CD14-positive monocyte (primary cell): Measurements from ENCODE around the gene PWWP2B. TPM values are rescaled to one million over a fixed set of nuclear protein-coding genes. Genes with fewer than 3 reads are reported as not detected.
A peak's percentile ranks its signal among the peaks of the same experiment; 100 is the strongest.

Source experiments
- DNase-seq, 3 donors: peaks; one replicate each; pipeline ENCODE4 v3.0.0-alpha.2; 2011 to 2022
- H2AFZ ChIP-seq: 2 replicates; pipeline ENCODE4 v1.6.0; 2012; ENCODE audit warnings: mild to moderate bottlenecking, low read depth, low read length, inconsistent platforms; ENCODE audit not compliant: insufficient read depth, poor library complexity, severe bottlenecking
- H3K27ac ChIP-seq, 2 donors: 1 replicate in 1 of 2; 2 replicates in 1 of 2; pipeline ENCODE4 v1.5.1; 2012 to 2013; ENCODE audit warnings: low read length in 2 of 2, control low read depth in 1 of 2, inconsistent platforms in 1 of 2, low read depth in 1 of 2, mild to moderate bottlenecking in 1 of 2
- H3K27me3 ChIP-seq, 2 donors: one replicate each; pipeline versions ENCODE4 v1.6.0 to v1.6.1; 2011 to 2013; ENCODE audit warnings: low read length in 2 of 2; ENCODE audit not compliant: control insufficient read depth in 2 of 2, insufficient read depth in 2 of 2
- H3K36me3 ChIP-seq, 2 donors: replicated peaks in 1 of 2; 1 replicate in 1 of 2; 2 replicates in 1 of 2; pipeline versions ENCODE4 v1.5.1 to v1.6.1; 2012 to 2013; ENCODE audit warnings: low read length in 2 of 2, control low read depth in 1 of 2, inconsistent platforms in 1 of 2, mild to moderate bottlenecking in 1 of 2; ENCODE audit not compliant: insufficient read depth in 2 of 2, control insufficient read depth in 1 of 2
- H3K4me1 ChIP-seq, 2 donors: 1 replicate in 1 of 2; 2 replicates in 1 of 2; pipeline versions ENCODE4 v1.5.1 to v1.6.1; 2012 to 2013; ENCODE audit warnings: low read length in 2 of 2, control low read depth in 1 of 2, inconsistent platforms in 1 of 2, mild to moderate bottlenecking in 1 of 2, moderate library complexity in 1 of 2; ENCODE audit not compliant: insufficient read depth in 2 of 2, control insufficient read depth in 1 of 2
- H3K4me2 ChIP-seq: replicated peaks from 2 replicates; pipeline ENCODE3; 2012; ENCODE audit warnings: low read length, moderate library complexity, mild to moderate bottlenecking; ENCODE audit not compliant: poor library complexity, severe bottlenecking; ENCODE audit errors: extremely low read depth
- H3K4me3 ChIP-seq, 3 experiments: fragments of 200-600 bp in 1 of 3; sonication (generic) in 1 of 3; replicated peaks in 1 of 3; 1 replicate in 2 of 3; 2 replicates in 1 of 3; pipeline ENCODE4 v1.5.1; 2011 to 2013; ENCODE audit warnings: low read length in 3 of 3, mild to moderate bottlenecking in 3 of 3, control low read depth in 2 of 3, low read depth in 2 of 3, inconsistent platforms in 1 of 3, moderate library complexity in 1 of 3
- H3K79me2 ChIP-seq: 2 replicates; pipeline ENCODE4 v1.6.0; 2012; ENCODE audit warnings: mild to moderate bottlenecking, control low read depth, inconsistent platforms, low read length, moderate library complexity; ENCODE audit not compliant: insufficient read depth
- H3K9ac ChIP-seq: 2 replicates; pipeline ENCODE4 v1.6.0; 2017; ENCODE audit warnings: low read length, mild to moderate bottlenecking; ENCODE audit not compliant: insufficient read depth, poor library complexity, severe bottlenecking
- H3K9me3 ChIP-seq, 2 donors: replicated peaks in 1 of 2; 1 replicate in 1 of 2; 2 replicates in 1 of 2; pipeline versions ENCODE4 v1.5.1 to v1.6.1; 2012 to 2013; ENCODE audit warnings: low read length in 2 of 2, control low read depth in 1 of 2; ENCODE audit not compliant: control insufficient read depth in 1 of 2, insufficient read depth in 1 of 2
- H4K20me1 ChIP-seq: 2 replicates; pipeline ENCODE4 v1.6.0; 2012; ENCODE audit warnings: mild to moderate bottlenecking, low read length, control low read depth, moderate library complexity; ENCODE audit not compliant: insufficient read depth
- H3K27ac Mint-ChIP-seq, 7 donors: one replicate each; pipeline ENCODE4 v1.8.0; 2020; ENCODE audit warnings: mild to moderate bottlenecking in 7 of 7, mixed read lengths in 7 of 7, moderate library complexity in 6 of 7, inconsistent platforms in 2 of 7
- H3K27me3 Mint-ChIP-seq, 3 donors: one replicate each; pipeline ENCODE4 v1.8.0; 2021 to 2022; ENCODE audit warnings: low read depth in 3 of 3, mild to moderate bottlenecking in 3 of 3, mixed read lengths in 3 of 3, moderate library complexity in 3 of 3, inconsistent platforms in 1 of 3
- H3K36me3 Mint-ChIP-seq, 2 donors: one replicate each; pipeline ENCODE4 v1.8.0; 2020; ENCODE audit warnings: mixed read lengths in 2 of 2, inconsistent platforms in 1 of 2, mild to moderate bottlenecking in 1 of 2
- H3K4me1 Mint-ChIP-seq: one replicate; pipeline ENCODE4 v1.8.0; 2020; ENCODE audit warnings: mild to moderate bottlenecking, mixed read lengths
- H3K4me3 Mint-ChIP-seq, 2 donors: one replicate each; pipeline ENCODE4 v1.8.0; 2020; ENCODE audit warnings: mild to moderate bottlenecking in 2 of 2, mixed read lengths in 2 of 2, moderate library complexity in 1 of 2
- H3K9me3 Mint-ChIP-seq, 7 donors: one replicate each; pipeline ENCODE4 v1.8.0; 2020 to 2022; ENCODE audit warnings: mixed read lengths in 7 of 7, mild to moderate bottlenecking in 6 of 7, moderate library complexity in 6 of 7, inconsistent platforms in 2 of 7
- WGBS: methylation state at CpG from one replicate; pipeline ENCODE4 v1.1.5; 2013; ENCODE audit warnings: missing lambda C conversion rate; ENCODE audit not compliant: insufficient coverage; 5-methylcytosine and 5-hydroxymethylcytosine counted together
- intact Hi-C, 2 donors: fragments of 100-400 bp; cut with micrococcal nuclease; formaldehyde crosslinking; loops; one replicate each; pipeline versions ENCODE4 v1.15.0 to v1.15.1; 2023
- polyA plus RNA-seq, 3 donors: library from polyadenylated mRNA; depleted of rRNA in 1 of 3; unstranded in 2 of 3; stranded (reverse) in 1 of 3; fragments of 300-500 nt in 2 of 3; fragments of >200 nt in 1 of 3; fragmentation: Illumina TruSeq in 2 of 3; gene quantifications; 1 replicate in 2 of 3; 2 replicates in 1 of 3; pipeline ENCODE4 v1.2.3, GENCODE V29; 2012 to 2021
- TF ChIP-seq, protein P1 (sequence below): fragments of 200-600 bp; IDR thresholded peaks from one replicate; pipeline ENCODE4 v1.8.0; 2022; ENCODE audit warnings: antibody characterized with exemption, mild to moderate bottlenecking

The PWWP2B gene
- polyA plus RNA-seq, 3 donors, result 2.4 to 6.9 (median 2.7) TPM

DNA sequence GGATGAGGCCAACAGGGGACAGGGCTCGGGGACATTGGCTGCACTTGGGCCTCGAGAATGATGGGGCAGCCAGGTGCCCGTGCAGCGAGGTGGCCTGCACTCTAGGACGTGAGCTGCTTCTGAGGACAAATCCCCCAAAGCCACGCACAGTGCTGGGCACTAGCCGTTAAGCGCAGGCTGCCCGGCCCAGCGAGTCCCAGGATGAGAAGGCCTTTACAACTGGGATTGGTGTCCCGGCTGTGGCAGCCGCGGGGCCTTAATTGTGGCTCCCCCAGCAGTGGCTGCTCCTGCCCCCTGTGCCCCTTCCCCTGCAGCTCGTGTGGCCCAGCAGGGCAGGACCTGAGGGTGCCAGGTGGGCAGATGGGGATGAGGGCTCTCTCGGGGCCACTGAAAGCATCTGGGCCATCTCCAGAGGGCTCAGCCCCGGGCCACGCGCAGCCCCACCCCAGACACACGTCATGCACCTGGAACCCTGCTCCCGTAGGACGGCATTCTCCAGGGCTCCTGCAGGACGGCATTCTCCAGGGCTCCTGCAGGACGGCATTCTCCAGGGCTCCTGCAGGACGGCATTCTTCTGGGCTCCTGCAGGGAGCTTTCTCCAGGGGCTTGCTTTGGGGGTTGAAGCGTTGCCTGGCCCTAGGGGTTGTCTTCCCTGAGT is 6.6 kb downstream of the PWWP2B start:
- TF ChIP-seq, protein P1, sequence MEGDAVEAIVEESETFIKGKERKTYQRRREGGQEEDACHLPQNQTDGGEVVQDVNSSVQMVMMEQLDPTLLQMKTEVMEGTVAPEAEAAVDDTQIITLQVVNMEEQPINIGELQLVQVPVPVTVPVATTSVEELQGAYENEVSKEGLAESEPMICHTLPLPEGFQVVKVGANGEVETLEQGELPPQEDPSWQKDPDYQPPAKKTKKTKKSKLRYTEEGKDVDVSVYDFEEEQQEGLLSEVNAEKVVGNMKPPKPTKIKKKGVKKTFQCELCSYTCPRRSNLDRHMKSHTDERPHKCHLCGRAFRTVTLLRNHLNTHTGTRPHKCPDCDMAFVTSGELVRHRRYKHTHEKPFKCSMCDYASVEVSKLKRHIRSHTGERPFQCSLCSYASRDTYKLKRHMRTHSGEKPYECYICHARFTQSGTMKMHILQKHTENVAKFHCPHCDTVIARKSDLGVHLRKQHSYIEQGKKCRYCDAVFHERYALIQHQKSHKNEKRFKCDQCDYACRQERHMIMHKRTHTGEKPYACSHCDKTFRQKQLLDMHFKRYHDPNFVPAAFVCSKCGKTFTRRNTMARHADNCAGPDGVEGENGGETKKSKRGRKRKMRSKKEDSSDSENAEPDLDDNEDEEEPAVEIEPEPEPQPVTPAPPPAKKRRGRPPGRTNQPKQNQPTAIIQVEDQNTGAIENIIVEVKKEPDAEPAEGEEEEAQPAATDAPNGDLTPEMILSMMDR, result no peak

DNA sequence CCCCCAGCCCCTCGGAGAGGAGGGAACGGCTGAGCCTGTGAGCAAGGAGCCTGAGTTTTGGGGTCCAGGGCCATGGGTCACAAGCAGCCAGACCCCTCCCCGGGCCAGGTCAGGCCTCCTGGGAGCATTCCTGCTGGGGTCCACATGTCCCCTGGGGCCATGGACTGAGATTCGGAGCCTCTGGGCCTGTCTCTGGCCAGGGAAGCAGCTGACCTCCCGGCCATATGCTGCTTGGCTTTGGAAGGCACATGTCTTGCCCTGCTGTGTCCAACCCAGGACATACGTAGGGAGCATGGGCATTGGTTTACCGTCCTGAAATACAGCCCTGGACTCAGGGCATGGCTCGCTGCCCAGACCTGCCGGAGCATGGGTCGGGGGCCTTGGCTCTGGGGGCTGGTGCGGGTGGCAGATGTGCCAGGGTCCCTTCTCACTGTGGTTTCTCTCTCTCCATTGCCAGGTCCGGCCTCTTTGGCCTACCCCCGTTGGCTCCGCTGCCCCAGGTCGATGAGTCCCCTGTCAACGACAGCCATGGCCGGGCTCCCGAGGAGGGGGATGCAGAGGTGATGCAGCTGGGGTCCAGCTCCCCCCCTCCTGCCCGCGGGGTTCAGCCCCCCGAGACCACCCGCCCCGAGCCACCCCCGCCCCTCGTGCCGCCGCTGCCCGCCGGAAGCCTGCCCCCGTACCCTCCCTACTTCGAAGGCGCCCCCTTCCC is 7.3 kb downstream of the PWWP2B start:
- intact Hi-C loops, result no loop called here
- no peak overlapping the region for H3K4me3 ChIP-seq
- H3K4me2 ChIP-seq, result no peak overlapping the region
- H3K27me3 ChIP-seq, result no peaks in the 10 kb centered on the region
- H3K9me3 Mint-ChIP-seq, result no peaks in the 10 kb centered on the region
- no peak overlapping the region for H2AFZ ChIP-seq
- peaks cover 0 to 3% (median 1%) of the 10 kb centered on the region in 3 donors for H3K27me3 Mint-ChIP-seq
- H3K36me3 Mint-ChIP-seq, result peaks cover 24 to 44% of the 10 kb centered on the region in 2 donors
- H3K27ac Mint-ChIP-seq, result no peak overlapping the region
- peaks cover 55 to 58% of the 10 kb centered on the region in 2 donors for H3K4me1 ChIP-seq
- H3K36me3 ChIP-seq, result peaks cover 22 to 26% of the 10 kb centered on the region in 2 donors
- H3K4me1 Mint-ChIP-seq, result peaks cover 55% of the 10 kb centered on the region
- 96% methylated on average over 20 of the region's 32 CpGs for WGBS
- no peak overlapping the region for H3K9ac ChIP-seq
- no peak overlapping the region for H3K27ac ChIP-seq
- H3K4me3 Mint-ChIP-seq, result no peak overlapping the region
- peaks cover 87% of the 10 kb centered on the region for H3K79me2 ChIP-seq
- no peak for DNase-seq
- peaks cover 69% of the 10 kb centered on the region for H4K20me1 ChIP-seq
- TF ChIP-seq, protein P1, result no peak
- H3K9me3 ChIP-seq, result no peaks in the 10 kb centered on the region

More for the DNA sequence above, 6.6 kb downstream of the PWWP2B start:
- H3K4me1 ChIP-seq, result peaks cover 55 to 58% of the 10 kb centered on the region in 2 donors
- intact Hi-C loops, result no loop called here
- H3K4me3 Mint-ChIP-seq, result no peak overlapping the region
- peak overlapping the region in 1 of 7 donors; percentile 30 for H3K27ac Mint-ChIP-seq
- H3K36me3 ChIP-seq, result peaks cover 22 to 26% of the 10 kb centered on the region in 2 donors
- H3K36me3 Mint-ChIP-seq, result peaks cover 25 to 47% of the 10 kb centered on the region in 2 donors
- H3K27ac ChIP-seq, result no peak overlapping the region
- no peak overlapping the region for H3K9ac ChIP-seq
- H3K4me2 ChIP-seq, result no peak overlapping the region
- H3K27me3 ChIP-seq, result no peaks in the 10 kb centered on the region
- H4K20me1 ChIP-seq, result peaks cover 69% of the 10 kb centered on the region
- peaks cover 0 to 3% (median 1%) of the 10 kb centered on the region in 3 donors for H3K27me3 Mint-ChIP-seq
- H3K79me2 ChIP-seq, result peaks cover 87% of the 10 kb centered on the region
- DNase-seq, result no peak
- H2AFZ ChIP-seq, result no peak overlapping the region
- WGBS, result 94% methylated on average over 20 of the region's 25 CpGs
- H3K9me3 Mint-ChIP-seq, result no peaks in the 10 kb centered on the region
- H3K9me3 ChIP-seq, result no peaks in the 10 kb centered on the region
- peaks cover 55% of the 10 kb centered on the region for H3K4me1 Mint-ChIP-seq
- no peak overlapping the region for H3K4me3 ChIP-seq
